IMR-90 (cell line): Measurements from ENCODE around the gene TNS1. TPM values are rescaled to one million over a fixed set of nuclear protein-coding genes. Genes with fewer than 3 reads are reported as not detected.

Experiments
- ATAC-seq: fragments of 200-7000 bp; cut with Tn5 transposase; 2 replicates; pipeline ENCODE4 v1.9.1; 2020; ENCODE audit warnings: low read depth, mild to moderate bottlenecking, moderate library complexity
- BruUV-seq: library from RNA; stranded (reverse); fragments of 400-500 nt; replicated peaks from 2 replicates; lab custom pipeline; 2021; lab: Mats Ljungman, UMichigan
- CTCF ChIA-PET: fragments of 300-600 bp; formaldehyde crosslinking; extraction: SDS; loops from one replicate; lab custom pipeline; 2021; ENCODE audit warnings: antibody characterized with exemption; lab: Yijun Ruan, JAX
- POLR2A ChIA-PET: fragments of 300-600 bp; sonication (Branson Sonifier 250); formaldehyde crosslinking; loops from one replicate; lab custom pipeline; 2022; ENCODE audit warnings: antibody characterized with exemption; ENCODE audit not compliant: unreplicated experiment; lab: Charles Lee
- DNase-seq: peaks from one replicate; pipeline ENCODE4 v3.0.0; 2013
- H2AFZ ChIP-seq: replicated peaks from 2 replicates; pipeline ENCODE3; 2013; ENCODE audit warnings: low read length, mild to moderate bottlenecking; ENCODE audit not compliant: poor library complexity
- H2AK5ac ChIP-seq: 2 replicates; pipeline ENCODE4 v1.6.1; 2013; ENCODE audit warnings: low read depth, low read length, inconsistent platforms
- H2AK9ac ChIP-seq: replicated peaks from 2 replicates; pipeline ENCODE3; 2013; ENCODE audit warnings: mild to moderate bottlenecking, low read depth, low read length, moderate library complexity; ENCODE audit not compliant: poor library complexity
- H2BK120ac ChIP-seq: 2 replicates; pipeline ENCODE4 v1.6.1; 2013; ENCODE audit warnings: low read depth, low read length, inconsistent platforms
- H2BK15ac ChIP-seq: 3 replicates; pipeline ENCODE4 v1.6.1; 2013; ENCODE audit warnings: low read depth, low read length, inconsistent platforms
- H2BK20ac ChIP-seq: 2 replicates; pipeline ENCODE4 v1.6.1; 2013; ENCODE audit warnings: low read depth, mild to moderate bottlenecking, inconsistent platforms, low read length, moderate library complexity
- H2BK5ac ChIP-seq: 2 replicates; pipeline ENCODE4 v1.6.1; 2013; ENCODE audit warnings: mild to moderate bottlenecking, low read depth, low read length, inconsistent platforms; ENCODE audit not compliant: poor library complexity, severe bottlenecking
- H3K14ac ChIP-seq: replicated peaks from 2 replicates; pipeline ENCODE4 v1.6.1; 2013; ENCODE audit warnings: low read depth, low read length, inconsistent platforms
- H3K18ac ChIP-seq: 2 replicates; pipeline ENCODE4 v1.6.1; 2013; ENCODE audit warnings: low read depth, low read length, control low read depth
- H3K23ac ChIP-seq: 2 replicates; pipeline ENCODE4 v1.6.1; 2013; ENCODE audit warnings: low read depth, low read length, inconsistent platforms
- H3K27ac ChIP-seq: 2 replicates; pipeline ENCODE4 v1.5.1; 2013; ENCODE audit warnings: mild to moderate bottlenecking, control low read depth, low read length; ENCODE audit not compliant: insufficient read depth
- H3K27me3 ChIP-seq: 2 replicates; pipeline ENCODE4 v1.6.1; 2013; ENCODE audit warnings: low read length; ENCODE audit not compliant: control insufficient read depth, insufficient read depth
- H3K36me3 ChIP-seq: 2 replicates; pipeline ENCODE4 v1.6.1; 2013; ENCODE audit warnings: low read length, mixed read lengths; ENCODE audit not compliant: control insufficient read depth, insufficient read depth
- H3K4ac ChIP-seq: 2 replicates; pipeline ENCODE4 v1.6.1; 2013; ENCODE audit warnings: low read depth, low read length, inconsistent platforms
- H3K4me1 ChIP-seq: 2 replicates; pipeline ENCODE4 v1.6.1; 2013; ENCODE audit warnings: low read length, mixed read lengths; ENCODE audit not compliant: control insufficient read depth, insufficient read depth
- H3K4me2 ChIP-seq: 2 replicates; pipeline ENCODE4 v1.6.1; 2013; ENCODE audit warnings: low read depth, mild to moderate bottlenecking, control low read depth, low read length, moderate library complexity
- H3K4me3 ChIP-seq: 2 replicates; pipeline ENCODE4 v1.5.1; 2013; ENCODE audit warnings: low read depth, mild to moderate bottlenecking, control low read depth, low read length, moderate library complexity; ENCODE audit not compliant: insufficient read depth
- H3K56ac ChIP-seq: 2 replicates; pipeline ENCODE4 v1.6.1; 2013; ENCODE audit warnings: low read length, inconsistent platforms; ENCODE audit not compliant: insufficient read depth; ENCODE audit errors: extremely low read depth
- H3K79me1 ChIP-seq, 2 experiments: 2 replicates each; pipeline ENCODE4 v1.6.1; 2013; ENCODE audit warnings: low read length in 2 of 2, inconsistent platforms in 1 of 2, low read depth in 1 of 2
- H3K9ac ChIP-seq: 2 replicates; pipeline ENCODE4 v1.6.1; 2013; ENCODE audit warnings: low read depth, low read length, control low read depth
- H3K9me1 ChIP-seq: 2 replicates; pipeline ENCODE4 v1.6.1; 2013; ENCODE audit warnings: low read length, inconsistent platforms; ENCODE audit not compliant: insufficient read depth
- H3K9me3 ChIP-seq: 2 replicates; pipeline ENCODE4 v1.6.1; 2013; ENCODE audit warnings: low read length; ENCODE audit not compliant: control insufficient read depth, insufficient read depth
- H4K20me1 ChIP-seq: 2 replicates; pipeline ENCODE4 v1.6.1; 2013; ENCODE audit warnings: low read length, inconsistent platforms; ENCODE audit not compliant: insufficient read depth
- H4K5ac ChIP-seq: 2 replicates; pipeline ENCODE4 v1.6.1; 2013; ENCODE audit warnings: mild to moderate bottlenecking, low read depth, low read length, control low read depth
- H4K8ac ChIP-seq, 2 experiments: 2 replicates each; pipeline ENCODE4 v1.6.1; 2013; ENCODE audit warnings: low read depth in 2 of 2, low read length in 2 of 2, control low read depth in 1 of 2, inconsistent platforms in 1 of 2
- H4K91ac ChIP-seq: 2 replicates; pipeline ENCODE4 v1.6.1; 2013; ENCODE audit warnings: low read depth, low read length, inconsistent platforms; ENCODE audit not compliant: insufficient read depth
- MAZ ChIP-seq: IDR thresholded peaks from 2 replicates; pipeline ENCODE4 v1.6.1; 2012; ENCODE audit warnings: low read depth, mild to moderate bottlenecking, low read length, improper control_type of control experiment, moderate library complexity, borderline replicate concordance
- MXI1 ChIP-seq: IDR thresholded peaks from 2 replicates; pipeline ENCODE4 v1.6.1; 2012; ENCODE audit warnings: low read depth, mild to moderate bottlenecking, low read length, moderate library complexity, borderline replicate concordance
- RAD21 ChIP-seq: IDR thresholded peaks from 2 replicates; pipeline ENCODE4 v1.6.1; 2012; ENCODE audit warnings: low read length, improper control_type of control experiment
- RFX5 ChIP-seq: IDR thresholded peaks from 2 replicates; pipeline ENCODE4 v1.8.0; 2012; ENCODE audit warnings: low read depth, mild to moderate bottlenecking, low read length, moderate library complexity
- USF2 ChIP-seq: fragments of 150-350 bp; IDR thresholded peaks from 2 replicates; pipeline ENCODE4 v1.6.1; 2017; ENCODE audit warnings: mild to moderate bottlenecking, antibody characterized with exemption, low read length, low read depth
- WGBS, 2 experiments: methylation state at CpG; one replicate each; pipeline versions ENCODE4 v1.1.5 to v1.1.7; 2013; ENCODE audit warnings: missing lambda C conversion rate in 2 of 2; ENCODE audit not compliant: insufficient read length in 1 of 2; ENCODE audit errors: extremely low coverage in 2 of 2; 5-methylcytosine and 5-hydroxymethylcytosine counted together
- dilution Hi-C: fragments of 300-500 bp; cut with HindIII; formaldehyde crosslinking; loops from one replicate; pipeline ENCODE4 v1.14.3; 2018; ENCODE audit warnings: low sequenced_read_pairs; ENCODE audit not compliant: unreplicated experiment
- in situ Hi-C: fragments of 300-500 bp; cut with MboI; formaldehyde crosslinking; loops from 3 replicates; pipeline ENCODE4 v1.14.3; 2019; ENCODE audit warnings: low sequenced_read_pairs, inconsistent platforms, mixed read lengths
- intact Hi-C: fragments of 100-400 bp; cut with micrococcal nuclease; formaldehyde crosslinking; loops from 2 replicates; pipeline ENCODE4 v1.10.0; 2022
- polyA plus RNA-seq, 3 experiments: library from polyadenylated mRNA; depleted of rRNA; stranded (reverse); fragments of >200 nt; gene quantifications; 2 replicates each; pipeline ENCODE4 v1.2.3, GENCODE V29; 2012; ENCODE audit warnings: low replicate concordance in 1 of 3
- total RNA-seq: library from RNA; depleted of rRNA; stranded (reverse); fragments of >200 nt; gene quantifications from 2 replicates; pipeline ENCODE4 v1.2.3, GENCODE V29; 2012

The TNS1 gene
- total and polyA plus RNA-seq, 2 of the 4 experiments (the other 2 are of a cell fraction), result 41.1 to 45.2 TPM

GRCh38 chr2:217897816-217898806 is 104.7 kb downstream of the TNS1 start:
- Histone ChIP-seq H2AK5ac (peak overlapping the region; percentile 90; the same call in 1 of the 2 replicates), H4K5ac (no peak overlapping the region), H3K79me1 (peaks cover 38 to 79% of the 10 kb centered on the region in 2 experiments), H3K4me2 (no peak overlapping the region), H3K4ac (no peak overlapping the region), H3K14ac (no peak overlapping the region), H3K4me1 (peaks cover 29% of the 10 kb centered on the region), H3K9ac (no peak overlapping the region), H4K8ac (no peak overlapping the region), H3K18ac (no peak overlapping the region), H4K20me1 (peaks cover 11% of the 10 kb centered on the region), H2BK15ac (no peak overlapping the region), H3K4me3 (no peak overlapping the region), H3K56ac (no peak overlapping the region), H3K9me1 (peaks cover 27% of the 10 kb centered on the region), H2AFZ (peak overlapping the region; percentile 9), H3K36me3 (peaks cover 44% of the 10 kb centered on the region), H3K23ac (no peak overlapping the region), H3K27me3 (no peaks in the 10 kb centered on the region), H2BK5ac (no peak overlapping the region), H2BK120ac (no peak overlapping the region), H3K9me3 (no peaks in the 10 kb centered on the region), H2BK20ac (no peak overlapping the region), H4K91ac (no peak overlapping the region), H2AK9ac (peak overlapping the region; percentile 33), H3K27ac (no peak overlapping the region)
- no TSS peak for BruUV-seq
- dilution Hi-C loops (no loop called here), in situ Hi-C loops (no loop called here), intact Hi-C loops (loop anchor here (2.0 kb wide), 2 partner anchors 69 to 91 kb away; no protein-coding TSS in a partner anchor)
- POLR2A ChIA-PET, result interaction anchor here (0.7 kb wide), 1 partner anchor 1092 kb away, joined by 5 read pairs; no protein-coding TSS in a partner anchor
- ATAC-seq (no peak), DNase-seq (no peak)
- TF ChIP-seq USF2 (no peak), MXI1 (no peak), MAZ (no peak), RFX5 (no peak), RAD21 (no peak)
- 95% methylated on average over 3 of the region's 23 CpGs; no CpG with 5 or more reads in 1 of the 2 experiments for WGBS, 2 experiments
- CTCF ChIA-PET, result interaction anchor here (1.0 to 1.3 kb wide), 2 partner anchors 22 to 96 kb away, joined by 3 to 4 read pairs; no protein-coding TSS in a partner anchor
